GM12878 (cell line): ENCODE measurements around the gene MARVELD1. TPM values are rescaled to one million over a fixed set of nuclear protein-coding genes. Genes with fewer than 3 reads are reported as not detected.

Experiments
- ATAC-seq: fragments of 200-7000 bp; cut with Tn5 transposase; 3 replicates; pipeline ENCODE4 v1.9.1; 2020; ENCODE audit warnings: mild to moderate bottlenecking, moderate library complexity
- BruUV-seq: library from RNA; stranded (reverse); fragments of 400-500 nt; replicated peaks from 2 replicates; lab custom pipeline; 2021; lab: Mats Ljungman, UMichigan
- CTCF ChIA-PET: fragments of 300-600 bp; sonication (Branson Sonifier 250); formaldehyde crosslinking; extraction: SDS; loops from one replicate; lab custom pipeline; 2021; ENCODE audit warnings: inconsistent platforms; lab: Yijun Ruan, JAX
- POLR2A ChIA-PET: fragments of 350-600 bp; formaldehyde crosslinking; extraction: SDS; loops from one replicate; lab custom pipeline; 2021; ENCODE audit warnings: inconsistent platforms; lab: Charles Lee
- RAD21 ChIA-PET: fragments of 300-600 bp; sonication (Branson Sonifier 250); formaldehyde crosslinking; loops from one replicate; lab custom pipeline; 2023; ENCODE audit warnings: antibody characterized with exemption; ENCODE audit not compliant: unreplicated experiment; lab: Charles Lee
- SMC1A ChIA-PET: fragments of 300-600 bp; sonication (Branson Sonifier 250); formaldehyde crosslinking; loops from one replicate; lab custom pipeline; 2023; ENCODE audit not compliant: unreplicated experiment, uncharacterized antibody; lab: Charles Lee
- DNase-seq: peaks from one replicate; pipeline ENCODE4 v3.0.0-alpha.2; 2011; ENCODE audit warnings: low read depth, low spot score
- FAIRE-seq: peaks from 3 replicates; lab custom pipeline; 2011; peaks lifted over from hg19 to GRCh38; lab: Jason Lieb, UNC
- H2AFZ ChIP-seq: 2 replicates; pipeline ENCODE4 v1.6.0; 2011; ENCODE audit warnings: low read depth, low read length, control low read depth; ENCODE audit not compliant: control insufficient read depth
- H3K27ac ChIP-seq: 2 replicates; pipeline ENCODE4 v1.5.1; 2011; ENCODE audit warnings: control low read depth; ENCODE audit not compliant: control insufficient read depth, insufficient read depth
- H3K27me3 ChIP-seq, 2 experiments: replicated peaks in 1 of 2; 2 replicates each; pipeline versions ENCODE4 v1.6.0 to v1.6.1; 2011; ENCODE audit warnings: low read length in 1 of 2; ENCODE audit not compliant: control insufficient read depth in 2 of 2, insufficient read depth in 2 of 2
- H3K36me3 ChIP-seq, 2 experiments: 2 replicates each; pipeline ENCODE4 v1.5.1; 2011; ENCODE audit warnings: low read length in 1 of 2; ENCODE audit not compliant: control insufficient read depth in 2 of 2, insufficient read depth in 2 of 2
- H3K4me1 ChIP-seq: 2 replicates; pipeline ENCODE4 v1.6.1; 2011; ENCODE audit warnings: mild to moderate bottlenecking, low read length, moderate library complexity, mixed read lengths; ENCODE audit not compliant: control insufficient read depth, insufficient read depth
- H3K4me2 ChIP-seq: 2 replicates; pipeline ENCODE4 v1.6.0; 2011; ENCODE audit warnings: control low read depth; ENCODE audit not compliant: control insufficient read depth, insufficient read depth
- H3K4me3 ChIP-seq: fragments of 200-600 bp; sonication (generic); 2 replicates; pipeline ENCODE4 v1.5.1; 2016
- H3K79me2 ChIP-seq: 2 replicates; pipeline ENCODE4 v1.6.0; 2011; ENCODE audit warnings: low read length; ENCODE audit not compliant: control insufficient read depth, insufficient read depth
- H3K9ac ChIP-seq: 2 replicates; pipeline ENCODE4 v1.8.0; 2011; ENCODE audit warnings: low read length, control low read depth, mixed read lengths; ENCODE audit not compliant: control insufficient read depth, insufficient read depth
- H3K9me3 ChIP-seq: replicated peaks from 3 replicates; pipeline ENCODE4 v1.5.1; 2011; ENCODE audit warnings: mild to moderate bottlenecking, low read length; ENCODE audit not compliant: control insufficient read depth, insufficient read depth
- H4K20me1 ChIP-seq: 2 replicates; pipeline ENCODE4 v1.6.0; 2011; ENCODE audit not compliant: control insufficient read depth, insufficient read depth
- CTCF ChIP-seq, 3 experiments: IDR thresholded peaks in 2 of 3; conservative IDR thresholded peaks in 1 of 3; 2 replicates each; pipeline ENCODE4 v1.5.1; 2011; ENCODE audit warnings: low read depth in 3 of 3, low read length in 3 of 3, mild to moderate bottlenecking in 3 of 3, control low read depth in 2 of 3, moderate library complexity in 2 of 3, inconsistent platforms in 1 of 3, mixed read lengths in 1 of 3; ENCODE audit not compliant: control insufficient read depth in 2 of 3, insufficient read depth in 1 of 3; ENCODE audit errors: extremely low read depth in 1 of 3
- SMAD1 ChIP-seq: fragments of 450-650 bp; IDR thresholded peaks from 2 replicates; pipeline ENCODE4 v1.6.1; 2018; ENCODE audit warnings: mild to moderate bottlenecking, low read depth; ENCODE audit not compliant: partially characterized antibody
- WGBS: methylation state at CpG from one replicate; pipeline ENCODE4 v1.1.6; 2016; ENCODE audit warnings: low lambda C conversion rate; ENCODE audit not compliant: insufficient replicate concordance, insufficient coverage; ENCODE audit errors: missing lambda C conversion rate; 5-methylcytosine and 5-hydroxymethylcytosine counted together
- in situ Hi-C: fragments of 300-500 bp; cut with MboI; formaldehyde crosslinking; loops from 9 replicates; pipeline ENCODE4 v1.14.3; 2018; ENCODE audit warnings: mixed read lengths
- intact Hi-C: fragments of 100-400 bp; cut with micrococcal nuclease; formaldehyde crosslinking; loops from one replicate; pipeline ENCODE4 v1.14.2; 2022; ENCODE audit not compliant: unreplicated experiment
- polyA plus RNA-seq, 11 experiments: library from polyadenylated mRNA; depleted of rRNA in 4 of 11; unstranded in 6 of 11; stranded (reverse) in 5 of 11; fragments of >200 nt; fragmentation: Nextera tagmentation in 4 of 11; fragmentation: Illumina TruSeq in 1 of 11; extraction: Ambion mirVana in 4 of 11; extraction: Trizol in 1 of 11; gene quantifications; 1 replicate in 1 of 11; 2 replicates in 10 of 11; pipeline versions ENCODE4 v1.2.1 to v1.2.3, GENCODE V29; 2011 to 2016; ENCODE audit warnings: inconsistent platforms in 2 of 11, missing spikeins in 2 of 11, low read depth in 1 of 11
- total RNA-seq, 4 experiments: library from RNA; depleted of rRNA in 3 of 4; stranded (reverse); fragments of >200 nt in 3 of 4; fragmentation: Illumina TruSeq in 1 of 4; extraction: Trizol in 1 of 4; gene quantifications; 2 replicates each; pipeline versions ENCODE4 v1.2.1 to v1.2.3, GENCODE V29; 2013 to 2021

The MARVELD1 gene
- total and polyA plus RNA-seq, 10 of the 15 experiments (the other 5 are each of a cell fraction or from before 2014, with no cell fraction given): 0.54 to 8.4 (median 3.2) TPM

- Histone ChIP-seq H3K9ac (no peak overlapping the region), H3K4me2 (peak overlapping the region; percentile 2; the same call in 1 of the 2 replicates), H3K9me3 (no peaks in the 10 kb centered on the region), H4K20me1 (no peaks in the 10 kb centered on the region), H3K4me1 (peaks cover 18% of the 10 kb centered on the region), H3K27ac (no peak overlapping the region), H3K36me3 (no peaks in the 10 kb centered on the region), H3K4me3 (no peak overlapping the region), H3K79me2 (no peaks in the 10 kb centered on the region), H3K27me3 (no peaks in the 10 kb centered on the region; a peak in 1 of 4 replicates), H2AFZ (no peak overlapping the region)
- intact Hi-C loops (no loop called here), in situ Hi-C loops (no loop called here)
- SMC1A ChIA-PET: interaction anchor here (0.6 to 5.9 kb wide), 8 partner anchors 8 to 356 kb away, joined by 3 to 38 read pairs (median 10); partner anchors contain the start of genes RRP12 and ZFYVE27
- ATAC-seq (no peak), FAIRE-seq (no peak), DNase-seq (no peak)
- CTCF ChIA-PET: interaction anchor here (0.6 to 11.3 kb wide), 12 partner anchors 10 to 475 kb away, joined by 3 to 124 read pairs (median 7); partner anchors contain the start of gene ZFYVE27
- WGBS: 70% methylated on average over 2 of the region's 2 CpGs
- TF ChIP-seq SMAD1: no peak
- 0 out of 6 replicates have a peak, but pooled peaks of 1 of the 3 experiments have one; percentile 20 for TF ChIP-seq CTCF (IDR thresholded peaks at IDR 0.05 in 2 of 3, conservative IDR thresholded peaks at IDR 0.05 in 1 of 3; ENCODE audit: control insufficient read depth in 2 of 3, extremely low read depth in 1 of 3, insufficient read depth in 1 of 3, low read depth in 3 of 3, low read length in 3 of 3)
- RAD21 ChIA-PET: interaction anchor here (0.7 to 3.3 kb wide), 8 partner anchors 8 to 114 kb away, joined by 3 to 24 read pairs (median 9); partner anchors contain the start of genes ANKRD2 and ZFYVE27
- TSS peak; percentile 58 for BruUV-seq
- POLR2A ChIA-PET: interaction anchor here (1.3 kb wide), 1 partner anchor 53 kb away, joined by 4 read pairs; no protein-coding TSS in a partner anchor
Observed at GRCh38 chr10:97685395-97685958, 28.1 kb upstream of the MARVELD1 start.
